B cell (primary cell): Measurements from ENCODE around the gene PREX1. TPM values are rescaled to one million over a fixed set of nuclear protein-coding genes. Genes with fewer than 3 reads are reported as not detected.
A peak's percentile ranks its signal among the peaks of the same experiment; 100 is the strongest.

Experiments used
- ATAC-seq: fragments of 200-7000 bp; cut with Tn5 transposase; one replicate; pipeline ENCODE4 v1.10.0; 2021; ENCODE audit warnings: low read depth, mild to moderate bottlenecking, moderate number of reproducible peaks, moderate library complexity
- CTCF ChIA-PET: fragments of 350-600 bp; sonication (Branson Sonifier 250); formaldehyde crosslinking; loops from one replicate; lab custom pipeline; 2021; ENCODE audit warnings: antibody characterized with exemption, inconsistent platforms; lab: Charles Lee
- POLR2A ChIA-PET: fragments of 350-600 bp; sonication (Branson Sonifier 250); formaldehyde crosslinking; loops from one replicate; lab custom pipeline; 2021; ENCODE audit warnings: antibody characterized with exemption; lab: Charles Lee
- DNase-seq: peaks from one replicate; pipeline ENCODE4 v3.0.0; 2013
- H2AFZ ChIP-seq: 2 replicates; pipeline ENCODE4 v1.6.1; 2012; ENCODE audit warnings: mild to moderate bottlenecking, low read depth, low read length; ENCODE audit not compliant: insufficient read depth, poor library complexity, severe bottlenecking
- H3K27ac ChIP-seq, 2 donors: 1 replicate in 1 of 2; 2 replicates in 1 of 2; pipeline ENCODE4 v1.5.1; 2012 to 2013; ENCODE audit warnings: low read length in 2 of 2, mild to moderate bottlenecking in 2 of 2, moderate library complexity in 1 of 2
- H3K27me3 ChIP-seq, 4 experiments: fragments of 200-600 bp in 1 of 4; sonication (generic) in 1 of 4; replicated peaks in 1 of 4; 1 replicate in 2 of 4; 2 replicates in 2 of 4; pipeline versions ENCODE4 v1.6.1 to v1.7.0; 2013 to 2016; ENCODE audit warnings: low read length in 3 of 4, mild to moderate bottlenecking in 2 of 4, mixed read lengths in 1 of 4, moderate library complexity in 1 of 4; ENCODE audit not compliant: insufficient read depth in 4 of 4, control insufficient read depth in 3 of 4; ENCODE audit errors: control extremely low read depth in 1 of 4
- H3K36me3 ChIP-seq, 2 experiments: replicated peaks in 1 of 2; 1 replicate in 1 of 2; 2 replicates in 1 of 2; pipeline versions ENCODE4 v1.6.1 to v1.7.1; 2013; ENCODE audit warnings: low read length in 1 of 2; ENCODE audit not compliant: insufficient read depth in 2 of 2, control insufficient read depth in 1 of 2; ENCODE audit errors: control extremely low read depth in 1 of 2, extremely low read depth in 1 of 2
- H3K4me1 ChIP-seq, 2 donors: fragments of 200-600 bp in 1 of 2; sonication (generic) in 1 of 2; 1 replicate in 1 of 2; 2 replicates in 1 of 2; pipeline versions ENCODE4 v1.5.1 to v1.6.1; 2013 to 2017; ENCODE audit warnings: low read length in 2 of 2; ENCODE audit not compliant: control insufficient read depth in 2 of 2, insufficient read depth in 2 of 2
- H3K4me2 ChIP-seq: replicated peaks from 2 replicates; pipeline ENCODE3; 2012; ENCODE audit warnings: mild to moderate bottlenecking, low read depth, low read length; ENCODE audit not compliant: poor library complexity, severe bottlenecking
- H3K4me3 ChIP-seq, 5 experiments: fragments of 200-600 bp in 1 of 5; sonication (generic) in 1 of 5; 1 replicate in 3 of 5; 2 replicates in 2 of 5; pipeline versions ENCODE4 v1.5.1 to v1.7.0; 2011 to 2016; ENCODE audit warnings: low read length in 4 of 5, mild to moderate bottlenecking in 4 of 5, low read depth in 2 of 5, control low read depth in 1 of 5, moderate library complexity in 1 of 5; ENCODE audit not compliant: insufficient read depth in 1 of 5; ENCODE audit errors: control extremely low read depth in 1 of 5, extremely low read depth in 1 of 5
- H3K79me2 ChIP-seq: fragments of 200-600 bp; sonication (generic); one replicate; pipeline ENCODE4 v1.6.0; 2016; ENCODE audit warnings: low read length; ENCODE audit not compliant: control insufficient read depth, insufficient read depth
- H3K9ac ChIP-seq: fragments of 200-600 bp; sonication (generic); 2 replicates; pipeline ENCODE4 v1.6.1; 2017; ENCODE audit warnings: mild to moderate bottlenecking, low read length, moderate library complexity
- H3K9me3 ChIP-seq, 3 donors: one replicate each; pipeline versions ENCODE4 v1.6.1 to v1.7.1; 2013; ENCODE audit warnings: low read length in 2 of 3; ENCODE audit not compliant: control insufficient read depth in 2 of 3, insufficient read depth in 1 of 3; ENCODE audit errors: control extremely low read depth in 1 of 3
- H4K20me1 ChIP-seq: 2 replicates; pipeline ENCODE4 v1.6.0; 2012; ENCODE audit warnings: mild to moderate bottlenecking, low read length; ENCODE audit not compliant: insufficient read depth, control insufficient read depth, poor library complexity, severe bottlenecking
- H3K27ac Mint-ChIP-seq: one replicate; pipeline ENCODE4 v1.8.0; 2021; ENCODE audit warnings: mixed read lengths
- H3K27me3 Mint-ChIP-seq: one replicate; pipeline ENCODE4 v1.8.0; 2021; ENCODE audit warnings: mixed read lengths
- H3K4me1 Mint-ChIP-seq: one replicate; pipeline ENCODE4 v1.8.0; 2021; ENCODE audit warnings: mixed read lengths
- H3K4me3 Mint-ChIP-seq: one replicate; pipeline ENCODE4 v1.8.0; 2021; ENCODE audit warnings: mixed read lengths
- H3K9me3 Mint-ChIP-seq: one replicate; pipeline ENCODE4 v1.8.0; 2022; ENCODE audit warnings: mixed read lengths; ENCODE audit not compliant: insufficient read depth
- CTCF ChIP-seq: fragments of 200-600 bp; IDR thresholded peaks from one replicate; pipeline ENCODE4 v1.8.0; 2022; ENCODE audit warnings: antibody characterized with exemption, mild to moderate bottlenecking
- EZH2 ChIP-seq: IDR thresholded peaks from 2 replicates; pipeline ENCODE4 v1.6.1; 2012; ENCODE audit warnings: borderline replicate concordance, low read depth, mild to moderate bottlenecking, moderate library complexity, low read length; ENCODE audit not compliant: insufficient read depth, poor library complexity, severe bottlenecking
- WGBS: methylation state at CpG from one replicate; pipeline ENCODE4 v1.1.5; 2013; ENCODE audit warnings: missing lambda C conversion rate; ENCODE audit not compliant: insufficient coverage; 5-methylcytosine and 5-hydroxymethylcytosine counted together
- intact Hi-C: fragments of 100-400 bp; cut with micrococcal nuclease; formaldehyde crosslinking; loops from one replicate; pipeline ENCODE4 v1.10.0; 2022
- polyA plus RNA-seq: library from polyadenylated mRNA; depleted of rRNA; stranded (reverse); fragments of >200 nt; gene quantifications from 2 replicates; pipeline ENCODE4 v1.2.3, GENCODE V29; 2012
- total RNA-seq, 2 donors: library from RNA; stranded (reverse); fragments of 120-200 nt in 1 of 2; gene quantifications; 1 replicate in 1 of 2; 2 replicates in 1 of 2; pipeline versions ENCODE4 v1.2.3 to v1.2.4, GENCODE V29; 2013 to 2022

Gene PREX1
- total and polyA plus RNA-seq, 2 donors (not counting 1 experiment from before 2014, with no cell fraction given): 79.1 to 99.4 TPM

GRCh38 chr20:48730977-48731376 is 96.8 kb downstream of the PREX1 start:
- peaks cover 0 to 4% (median 0%) of the 10 kb centered on the region in 3 donors for H3K9me3 ChIP-seq
- DNase-seq: no peak
- Mint-ChIP-seq H3K4me3 (no peak overlapping the region), H3K4me1 (peaks cover 23% of the 10 kb centered on the region), H3K27ac (peak overlapping the region; percentile 8), H3K27me3 (no peaks in the 10 kb centered on the region), H3K9me3 (no peaks in the 10 kb centered on the region)
- peaks cover 71% of the 10 kb centered on the region for H3K79me2 ChIP-seq
- H3K4me3 ChIP-seq: no peak overlapping the region
- peaks cover 7 to 18% of the 10 kb centered on the region in 2 donors for H3K4me1 ChIP-seq
- peak overlapping the region in 1 of 2 donors; percentile 14 for H3K27ac ChIP-seq
- peaks cover 74% of the 10 kb centered on the region for H4K20me1 ChIP-seq
- H3K9ac ChIP-seq: no peak overlapping the region
- intact Hi-C loops: no loop called here
- H3K27me3 ChIP-seq: no peaks in the 10 kb centered on the region
- CTCF ChIA-PET: interaction anchor here (1.1 kb wide), 1 partner anchor 10 kb away, joined by 3 read pairs; no protein-coding TSS in a partner anchor
- TF ChIP-seq CTCF (no peak), EZH2 (no peak)
- H2AFZ ChIP-seq: no peak overlapping the region
- H3K4me2 ChIP-seq: no peak overlapping the region
- POLR2A ChIA-PET: no interaction called here
- no peak for ATAC-seq
- 96% methylated on average over 3 of the region's 3 CpGs for WGBS
- peaks cover 4 to 93% of the 10 kb centered on the region in 2 experiments for H3K36me3 ChIP-seq

GRCh38 chr20:48729538-48729937 is 98.3 kb downstream of the PREX1 start:
- DNase-seq (no peak), ATAC-seq (no peak)
- Histone ChIP-seq H3K4me2 (no peak overlapping the region), H2AFZ (no peak overlapping the region), H3K9me3 (peaks cover 0 to 13% (median 0%) of the 10 kb centered on the region in 3 donors), H3K4me3 (no peak overlapping the region), H3K36me3 (peaks cover 4 to 95% of the 10 kb centered on the region in 2 experiments), H4K20me1 (peaks cover 65% of the 10 kb centered on the region), H3K79me2 (peaks cover 57% of the 10 kb centered on the region), H3K4me1 (peaks cover 0 to 9% of the 10 kb centered on the region in 2 donors), H3K9ac (no peak overlapping the region), H3K27me3 (no peaks in the 10 kb centered on the region), H3K27ac (peak overlapping the region in 1 of 2 donors; percentile 41)
- WGBS: 76% methylated on average over 3 of the region's 6 CpGs
- Mint-ChIP-seq H3K4me3 (no peak overlapping the region), H3K4me1 (peaks cover 24% of the 10 kb centered on the region), H3K9me3 (no peaks in the 10 kb centered on the region), H3K27me3 (no peaks in the 10 kb centered on the region), H3K27ac (peak overlapping the region; percentile 60)
- intact Hi-C loops: no loop called here
- ChIA-PET CTCF (interaction anchor here (1.1 to 1.7 kb wide), 2 partner anchors 10 to 11 kb away, joined by 3 to 5 read pairs; no protein-coding TSS in a partner anchor), POLR2A (interaction anchor here (0.6 kb wide), 1 partner anchor 89 kb away, joined by 4 read pairs; no protein-coding TSS in a partner anchor)
- no peak for TF ChIP-seq EZH2
- no peak for TF ChIP-seq CTCF
